Gastrocnemius medialis (tissue), 4 donors: ENCODE measurements around the gene RAPGEF2. TPM values are rescaled to one million over a fixed set of nuclear protein-coding genes. Genes with fewer than 3 reads are reported as not detected.

Experiments used
- ATAC-seq, 2 donors: fragments of 150-250 bp; one replicate each; pipeline ENCODE4 v1.9.1; 2016
- DNase-seq, 2 donors: peaks; one replicate each; pipeline ENCODE4 v3.0.0-alpha.2; 2019
- H3K27ac ChIP-seq, 4 donors: fragments of 200-600 bp; sonication (generic); 1 replicate in 1 of 4; 2 replicates in 3 of 4; pipeline ENCODE4 v1.5.1; 2016 to 2018; ENCODE audit warnings: mild to moderate bottlenecking in 2 of 4, moderate library complexity in 1 of 4
- H3K27me3 ChIP-seq, 3 donors: fragments of 200-600 bp; sonication (generic) in 2 of 3; 1 replicate in 1 of 3; 2 replicates in 2 of 3; pipeline versions ENCODE4 v1.5.1 to v1.6.0; 2016 to 2019; ENCODE audit warnings: mild to moderate bottlenecking in 1 of 3, moderate library complexity in 1 of 3
- H3K36me3 ChIP-seq, 2 donors: fragments of 200-600 bp; sonication (generic) in 1 of 2; one replicate each; pipeline ENCODE4 v1.5.1; 2017 to 2018
- H3K4me1 ChIP-seq, 2 donors: fragments of 200-600 bp; sonication (generic) in 1 of 2; one replicate each; pipeline ENCODE4 v1.5.1; 2016 to 2017; ENCODE audit warnings: mild to moderate bottlenecking in 2 of 2
- H3K4me3 ChIP-seq, 4 donors: fragments of 200-600 bp; sonication (generic) in 3 of 4; 1 replicate in 1 of 4; 2 replicates in 3 of 4; pipeline ENCODE4 v1.5.1; 2016 to 2019; ENCODE audit warnings: mild to moderate bottlenecking in 2 of 4
- H3K9me3 ChIP-seq, 3 donors: fragments of 200-600 bp; sonication (generic) in 2 of 3; 1 replicate in 1 of 3; 2 replicates in 2 of 3; pipeline ENCODE4 v1.5.1; 2016 to 2019
- CTCF ChIP-seq, 5 experiments: fragments of 450-650 bp in 3 of 5; fragments of 200-600 bp in 2 of 5; sonication (generic) in 2 of 5; IDR thresholded peaks in 4 of 5; conservative IDR thresholded peaks in 1 of 5; 1 replicate in 4 of 5; 2 replicates in 1 of 5; pipeline ENCODE4 v1.5.1; 2016 to 2019; ENCODE audit warnings: antibody characterized with exemption in 5 of 5, mild to moderate bottlenecking in 3 of 5, moderate library complexity in 3 of 5
- POLR2A ChIP-seq, 2 donors: fragments of 450-650 bp; IDR thresholded peaks; one replicate each; pipeline ENCODE4 v1.6.1; 2017; ENCODE audit warnings: antibody characterized with exemption in 2 of 2, mild to moderate bottlenecking in 2 of 2, moderate library complexity in 2 of 2
- in situ Hi-C, 4 donors: fragments of 200-750 bp; cut with MboI; loops; one replicate each; pipeline versions ENCODE4 v1.15.0 to v1.8.0; 2017; ENCODE audit warnings: low sequenced_read_pairs in 4 of 4
- intact Hi-C: fragments of 100-400 bp; cut with DNase I; formaldehyde crosslinking; loops from one replicate; pipeline ENCODE4 v1.15.1; 2023; ENCODE audit warnings: low total_unique reads
- total RNA-seq, 4 donors: library from RNA; depleted of rRNA; stranded (reverse); fragments of >200 nt; gene quantifications; one replicate each; pipeline versions ENCODE4 v1.1.0 to v1.2.3, GENCODE V29; 2016

RAPGEF2 gene
- total RNA-seq, 4 donors from 2014 or later = 32.9 to 42.3 (median 38.7) TPM

DNA sequence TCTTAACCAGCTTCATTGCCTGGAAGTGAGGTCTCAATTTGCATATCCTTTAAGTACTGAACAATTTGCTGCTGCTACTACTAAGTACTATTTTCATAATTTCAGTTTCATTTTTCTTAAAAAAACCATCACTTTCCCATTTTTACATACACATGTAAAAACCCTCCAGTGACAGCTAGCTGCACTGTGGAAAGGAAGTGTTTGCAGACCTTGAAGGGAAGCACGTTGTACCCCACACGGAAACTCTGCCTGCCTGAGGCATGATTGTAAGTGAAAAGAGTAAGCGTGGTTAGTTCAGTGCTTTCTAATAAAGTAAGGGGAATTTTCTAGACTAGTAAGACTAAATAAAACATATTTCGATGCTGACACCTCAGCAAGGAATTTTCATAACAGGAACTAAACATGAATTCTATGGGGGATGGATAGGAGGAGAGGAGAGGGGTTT lies 103.6 kb downstream of the RAPGEF2 start:
- H3K4me3 ChIP-seq = no peak overlapping the region
- TF ChIP-seq CTCF (IDR thresholded peaks at IDR 0.05 in 4 of 5, conservative IDR thresholded peaks at IDR 0.05 in 1 of 5) = no peak
- no peak for ATAC-seq
- peaks cover 15 to 46% of the 10 kb centered on the region in 2 donors for H3K4me1 ChIP-seq
- in situ Hi-C loops (loop anchor here (10.0 kb wide), 3 partner anchors 352 to 482 kb away; partner anchors contain the start of gene PPID (in 1 of the 4)), intact Hi-C loops (no loop called here)
- DNase-seq = no peak
- no peaks in the 10 kb centered on the region for H3K9me3 ChIP-seq
- peak overlapping the region in 1 of 4 donors; percentile 19 for H3K27ac ChIP-seq
- H3K36me3 ChIP-seq = no peaks in the 10 kb centered on the region
- no peaks in the 10 kb centered on the region for H3K27me3 ChIP-seq

DNA sequence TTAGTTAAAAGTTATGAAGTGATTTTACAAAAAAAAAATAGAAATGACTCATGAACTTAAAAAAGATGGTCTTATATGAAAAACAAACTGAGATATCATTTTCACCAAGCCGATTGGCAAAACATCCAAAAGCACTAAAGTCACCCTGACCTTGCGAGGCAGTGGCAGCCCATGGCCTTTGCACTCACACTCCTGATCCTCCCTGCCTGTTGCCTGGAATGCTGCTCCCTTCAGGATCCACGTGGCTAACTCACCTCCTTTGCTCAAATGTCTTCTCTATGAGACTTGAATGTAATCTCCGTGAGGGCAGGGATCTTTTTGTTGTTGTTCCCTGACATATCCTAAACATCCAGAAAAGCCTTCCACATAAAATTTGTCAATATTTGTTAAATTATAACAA lies 106.4 kb downstream of the RAPGEF2 start:
- ATAC-seq = no peak
- Histone ChIP-seq H3K27ac (peak overlapping the region in 1 of 4 donors; percentile 28), H3K4me3 (no peak overlapping the region), H3K9me3 (no peaks in the 10 kb centered on the region), H3K4me1 (peaks cover 25 to 46% of the 10 kb centered on the region in 2 donors), H3K27me3 (no peaks in the 10 kb centered on the region), H3K36me3 (no peaks in the 10 kb centered on the region)
- no peak for TF ChIP-seq POLR2A (IDR thresholded peaks at IDR 0.05)
- no peak for TF ChIP-seq CTCF (IDR thresholded peaks at IDR 0.05 in 4 of 5, conservative IDR thresholded peaks at IDR 0.05 in 1 of 5)
- no peak for DNase-seq
- intact Hi-C loops (no loop called here), in situ Hi-C loops (loop anchor here (10.0 kb wide), 3 partner anchors 354 to 484 kb away; partner anchors contain the start of gene PPID (in 1 of the 4))

- Histone ChIP-seq H3K4me3 (no peak overlapping the region), H3K4me1 (peaks cover 33 to 57% of the 10 kb centered on the region in 2 donors), H3K9me3 (no peaks in the 10 kb centered on the region), H3K27ac (peak overlapping the region; percentile 84 to 87 (median 85)), H3K27me3 (no peaks in the 10 kb centered on the region), H3K36me3 (no peaks in the 10 kb centered on the region)
- intact Hi-C loops = no loop called here
- no peak for DNase-seq
- TF ChIP-seq CTCF (IDR thresholded peaks at IDR 0.05 in 4 of 5, conservative IDR thresholded peaks at IDR 0.05 in 1 of 5) (no peak), POLR2A (IDR thresholded peaks at IDR 0.05) (no peak)
- ATAC-seq = no peak
- in situ Hi-C loops = no loop called here
Measured at GRCh38 chr4:159210975-159211374, 108.1 kb downstream of the RAPGEF2 start.

DNA sequence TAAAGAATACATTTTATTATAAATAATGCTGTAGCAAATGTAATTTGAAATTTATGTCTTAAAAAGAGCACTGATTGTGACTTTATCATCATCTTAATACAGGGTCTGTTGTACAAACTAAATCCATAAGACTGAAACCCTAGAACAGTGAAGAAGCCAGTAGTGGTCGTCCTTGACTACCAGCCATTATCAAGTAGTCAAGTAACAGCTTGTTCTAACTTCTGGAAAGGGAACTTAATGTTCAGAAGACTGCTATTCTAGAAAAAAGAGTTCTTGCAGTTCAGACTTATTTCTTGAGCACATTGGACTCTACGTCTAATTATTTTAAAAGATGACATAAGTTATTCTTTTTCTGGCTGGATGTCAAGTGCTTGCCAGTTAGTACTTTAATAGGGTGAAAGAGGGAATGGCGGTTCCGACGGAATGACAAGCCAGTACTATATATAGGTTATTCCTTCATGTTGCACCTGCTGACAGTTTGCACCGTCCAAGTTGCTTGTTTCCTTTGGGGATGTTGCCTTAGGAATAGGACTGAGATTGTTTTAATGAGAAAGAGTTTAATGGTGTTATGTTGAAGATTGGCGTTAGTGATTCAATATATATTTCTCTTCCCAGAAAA lies 109.9 kb downstream of the RAPGEF2 start:
- peak overlapping the region; percentile 84 to 87 (median 85) for H3K27ac ChIP-seq
- H3K4me1 ChIP-seq = peaks cover 51 to 72% of the 10 kb centered on the region in 2 donors
- DNase-seq (peak; percentile 60 to 82), ATAC-seq (peak; percentile 99)
- no peaks in the 10 kb centered on the region for H3K9me3 ChIP-seq
- no peaks in the 10 kb centered on the region for H3K36me3 ChIP-seq
- H3K4me3 ChIP-seq = peak overlapping the region; percentile 10 to 27 (median 20)
- no peaks in the 10 kb centered on the region for H3K27me3 ChIP-seq
- intact Hi-C loops = no loop called here
- in situ Hi-C loops = no loop called here
- no peak for TF ChIP-seq POLR2A (IDR thresholded peaks at IDR 0.05)
- TF ChIP-seq CTCF (IDR thresholded peaks at IDR 0.05 in 4 of 5, conservative IDR thresholded peaks at IDR 0.05 in 1 of 5) = no peak
